Adrenal gland (tissue), 5 donors: ENCODE measurements around the gene XPA.

Experiments used
- CTCF ChIP-seq, 6 experiments: fragments of 450-650 bp in 4 of 6; fragments of 200-600 bp in 2 of 6; sonication (generic) in 1 of 6; IDR thresholded peaks; 1 replicate in 5 of 6; 2 replicates in 1 of 6; pipeline versions ENCODE4 v1.5.1 to v1.8.0; 2016 to 2021; ENCODE audit warnings: antibody characterized with exemption in 6 of 6, mild to moderate bottlenecking in 2 of 6, moderate library complexity in 1 of 6
- POLR2A ChIP-seq, 2 donors: fragments of 450-650 bp; IDR thresholded peaks; one replicate each; pipeline ENCODE4 v1.6.1; 2017; ENCODE audit warnings: antibody characterized with exemption in 2 of 2, mild to moderate bottlenecking in 2 of 2, moderate library complexity in 1 of 2
- donor health status: DM: no; HTN: no; CAD: no.

GRCh38 chr9:97647996-97648395, 49.1 kb downstream of the XPA start:
- TF ChIP-seq POLR2A (IDR thresholded peaks at IDR 0.05): no peak
- TF ChIP-seq CTCF (IDR thresholded peaks at IDR 0.05): no peak
